Activated naive CD4-positive, alpha-beta T cell treated with anti-CD3 and anti-CD28 coated beads for 36 hours (primary cell): ENCODE data around the gene NT5C3A. TPM values are rescaled to one million over a fixed set of nuclear protein-coding genes. Genes with fewer than 3 reads are reported as not detected.
A peak's percentile ranks its signal among the peaks of the same experiment; 100 is the strongest.
"Not testable (repeated sequence)": the region's sequence is repeated elsewhere in the genome, so short reads cannot be mapped to it uniquely, and the experiment has no call there.

Source experiments
- CTCF ChIA-PET: fragments of 350-600 bp; sonication (Branson Sonifier 250); formaldehyde crosslinking; loops from one replicate; lab custom pipeline; 2021; ENCODE audit warnings: antibody characterized with exemption; lab: Charles Lee
- DNase-seq: peaks from one replicate; pipeline ENCODE4 v3.0.0-alpha.2; 2020
- H3K27ac Mint-ChIP-seq: one replicate; pipeline ENCODE4 v1.8.0; 2021; ENCODE audit warnings: mild to moderate bottlenecking, mixed read lengths
- H3K27me3 Mint-ChIP-seq: one replicate; pipeline ENCODE4 v1.8.0; 2021; ENCODE audit warnings: low read depth, mixed read lengths
- H3K36me3 Mint-ChIP-seq: one replicate; pipeline ENCODE4 v1.8.0; 2021; ENCODE audit warnings: low read depth, mixed read lengths
- H3K4me1 Mint-ChIP-seq: one replicate; pipeline ENCODE4 v1.8.0; 2021; ENCODE audit warnings: low read depth, mixed read lengths
- H3K4me3 Mint-ChIP-seq: one replicate; pipeline ENCODE4 v1.8.0; 2021; ENCODE audit warnings: mild to moderate bottlenecking, moderate library complexity, mixed read lengths
- H3K9me3 Mint-ChIP-seq: one replicate; pipeline ENCODE4 v1.8.0; 2021; ENCODE audit warnings: mixed read lengths
- intact Hi-C: fragments of 100-400 bp; cut with micrococcal nuclease; formaldehyde crosslinking; loops from one replicate; pipeline ENCODE4 v1.15.1; 2023
- total RNA-seq, 2 experiments: library from RNA; stranded (reverse); gene quantifications; one replicate each; pipeline ENCODE4 v1.2.3, GENCODE V29; 2021

Gene NT5C3A
- total RNA-seq, 2 experiments from 2014 or later = 39.5 to 40.9 TPM

DNA sequence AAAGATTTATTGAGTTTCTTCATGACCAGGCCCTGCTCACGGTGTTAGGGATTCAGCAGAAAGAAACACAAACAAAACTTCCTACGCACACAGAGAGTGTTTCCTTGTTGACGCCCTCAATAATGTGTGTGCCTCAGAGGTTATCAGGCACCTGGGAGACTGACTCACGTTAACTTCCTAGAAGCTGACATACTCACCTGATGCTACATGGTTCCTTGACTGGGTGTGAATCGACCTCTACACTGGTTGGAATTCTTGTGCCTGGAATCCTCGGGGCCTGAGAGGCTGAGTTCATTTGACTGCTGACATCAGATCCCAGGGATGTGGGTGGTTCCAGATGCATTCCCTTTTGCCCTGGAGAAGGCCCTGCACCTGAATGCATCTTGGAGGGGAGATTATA is 69.8 kb downstream of the NT5C3A start:
- CTCF ChIA-PET, intact Hi-C loops, H3K36me3 Mint-ChIP-seq, H3K4me3 Mint-ChIP-seq, H3K9me3 Mint-ChIP-seq, H3K27ac Mint-ChIP-seq, H3K27me3 Mint-ChIP-seq: not testable (repeated sequence)
- H3K4me1 Mint-ChIP-seq = peaks cover 17% of the 10 kb centered on the region
- DNase-seq = peak; percentile 12

- DNase-seq, CTCF ChIA-PET, H3K4me3 Mint-ChIP-seq, intact Hi-C loops, H3K36me3 Mint-ChIP-seq, H3K27ac Mint-ChIP-seq, H3K27me3 Mint-ChIP-seq, H3K9me3 Mint-ChIP-seq: not testable (repeated sequence)
- peaks cover 17% of the 10 kb centered on the region for H3K4me1 Mint-ChIP-seq
Observed at GRCh38 chr7:32991975-32992700, 70.4 kb downstream of the NT5C3A start.

DNA sequence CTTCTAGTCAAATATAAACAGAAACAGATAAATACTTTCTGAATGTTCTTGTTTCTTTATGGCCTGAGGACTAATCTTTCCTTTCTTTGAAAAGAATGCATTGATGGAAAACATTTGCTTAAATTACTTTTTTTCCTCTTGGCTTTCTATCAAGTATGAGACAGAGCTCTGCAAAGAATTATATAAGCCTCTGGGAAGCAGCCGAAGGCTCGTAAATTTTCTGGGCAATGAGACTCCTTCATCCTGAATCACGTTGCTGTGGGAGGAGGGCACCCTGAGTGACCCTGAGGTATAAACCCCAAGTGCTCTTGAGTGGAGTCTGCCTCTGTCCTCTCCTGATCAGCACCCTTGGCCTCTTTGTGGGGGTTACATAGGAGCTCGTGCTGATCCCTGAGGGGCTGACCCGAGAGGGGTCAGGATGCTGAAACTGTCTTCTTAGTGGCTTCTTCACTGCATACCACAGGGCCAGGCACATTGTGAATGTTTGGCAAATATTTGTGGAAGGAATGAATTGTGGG is 71.4 kb downstream of the NT5C3A start:
- H3K9me3 Mint-ChIP-seq, CTCF ChIA-PET, DNase-seq, H3K36me3 Mint-ChIP-seq, H3K27ac Mint-ChIP-seq, H3K4me3 Mint-ChIP-seq, intact Hi-C loops, H3K27me3 Mint-ChIP-seq: not testable (repeated sequence)
- peaks cover 17% of the 10 kb centered on the region for H3K4me1 Mint-ChIP-seq

DNA sequence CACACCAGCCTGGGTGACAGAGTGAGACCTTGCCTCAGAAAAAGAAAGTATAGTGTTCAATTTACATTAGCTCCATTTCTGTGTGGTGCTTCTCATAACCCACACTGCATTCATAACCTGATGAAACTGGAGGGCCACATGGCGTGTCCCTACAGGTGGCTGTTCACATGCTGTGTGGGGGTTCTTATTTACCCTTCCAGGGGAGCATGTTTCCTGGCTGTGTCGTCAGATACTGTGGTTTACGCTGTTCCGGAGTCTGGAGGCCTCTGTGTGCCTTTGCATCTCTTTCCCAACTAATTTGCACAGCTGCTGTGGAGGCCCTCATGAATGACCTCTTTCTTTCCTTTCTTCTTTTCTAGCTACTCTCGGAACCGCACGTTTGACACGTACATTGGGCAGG is 74.4 kb downstream of the NT5C3A start:
- intact Hi-C loops, H3K9me3 Mint-ChIP-seq, H3K36me3 Mint-ChIP-seq, CTCF ChIA-PET, H3K27ac Mint-ChIP-seq, H3K4me3 Mint-ChIP-seq, H3K27me3 Mint-ChIP-seq: not testable (repeated sequence)
- peaks cover 14% of the 10 kb centered on the region for H3K4me1 Mint-ChIP-seq
- DNase-seq = peak; percentile 38

- H3K9me3 Mint-ChIP-seq, H3K27me3 Mint-ChIP-seq, H3K4me3 Mint-ChIP-seq, H3K27ac Mint-ChIP-seq, H3K36me3 Mint-ChIP-seq, CTCF ChIA-PET, intact Hi-C loops, H3K4me1 Mint-ChIP-seq, DNase-seq: not testable (repeated sequence)
Observed at GRCh38 chr7:32979902-32980301, 82.7 kb downstream of the NT5C3A start.

DNA sequence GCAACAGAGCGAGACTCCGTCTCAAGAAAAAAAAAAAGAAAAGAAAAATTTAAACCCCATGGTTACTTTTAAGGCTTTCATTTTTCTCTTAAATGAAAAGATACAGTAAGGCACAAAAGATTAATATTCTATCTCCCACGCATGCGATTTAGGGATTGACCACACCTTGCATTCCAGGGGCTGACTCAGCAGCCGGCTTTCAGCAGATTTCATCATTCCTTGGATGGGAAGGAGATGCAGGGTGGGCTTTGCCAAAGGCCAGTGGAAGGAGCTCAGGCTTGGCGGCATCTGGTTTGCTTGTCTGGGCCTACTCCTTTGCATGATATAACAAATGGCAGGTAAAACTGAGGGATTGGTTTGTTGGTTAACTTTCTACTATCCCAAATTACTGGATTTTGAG is 83.3 kb downstream of the NT5C3A start:
- H3K4me1 Mint-ChIP-seq, H3K36me3 Mint-ChIP-seq, intact Hi-C loops, H3K27ac Mint-ChIP-seq, DNase-seq, H3K9me3 Mint-ChIP-seq, H3K27me3 Mint-ChIP-seq, H3K4me3 Mint-ChIP-seq: not testable (repeated sequence)
- CTCF ChIA-PET = interaction anchor here (0.6 kb wide), 1 partner anchor 505 kb away, joined by 5 read pairs; no protein-coding TSS in a partner anchor

DNA sequence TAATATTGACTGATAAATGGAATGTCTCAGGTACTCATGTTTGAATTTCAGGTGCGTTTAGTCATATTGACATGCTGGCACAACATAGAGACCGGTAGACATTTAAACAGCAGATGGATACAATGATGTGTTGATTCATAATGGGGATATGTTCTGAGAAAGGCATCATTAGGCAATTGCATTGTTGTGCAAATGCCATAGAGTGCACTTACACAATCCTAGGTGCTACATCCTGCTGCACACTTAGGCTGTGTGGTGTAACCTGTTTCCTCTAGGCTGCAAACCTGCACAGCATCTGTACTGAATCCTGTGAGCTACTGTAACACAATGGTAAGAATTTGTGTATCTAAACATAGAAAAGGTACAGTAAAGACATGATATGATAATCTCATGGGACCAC is 85.4 kb downstream of the NT5C3A start:
- CTCF ChIA-PET, intact Hi-C loops, H3K4me3 Mint-ChIP-seq, DNase-seq, H3K9me3 Mint-ChIP-seq, H3K27me3 Mint-ChIP-seq, H3K4me1 Mint-ChIP-seq, H3K27ac Mint-ChIP-seq, H3K36me3 Mint-ChIP-seq: not testable (repeated sequence)

- CTCF ChIA-PET, H3K27me3 Mint-ChIP-seq, H3K9me3 Mint-ChIP-seq, H3K4me1 Mint-ChIP-seq, H3K36me3 Mint-ChIP-seq, H3K27ac Mint-ChIP-seq, H3K4me3 Mint-ChIP-seq, intact Hi-C loops, DNase-seq: not testable (repeated sequence)
Observed at GRCh38 chr7:32971967-32972366, 90.6 kb downstream of the NT5C3A start.

DNA sequence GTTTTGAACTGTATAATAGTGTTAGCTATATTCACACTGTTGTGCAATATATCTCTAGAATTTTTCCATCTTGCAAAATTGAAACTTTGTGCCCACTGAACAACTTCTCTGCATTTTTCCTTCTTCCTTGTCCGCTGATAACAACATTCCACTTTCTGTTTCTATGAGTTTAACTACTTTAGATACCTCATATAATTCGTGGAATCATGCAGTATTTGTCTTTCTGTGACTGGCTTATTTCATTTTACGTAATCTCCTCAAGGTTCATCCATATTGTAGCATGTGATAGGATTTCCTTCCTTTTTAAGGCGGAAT is 95.4 kb downstream of the NT5C3A start:
- H3K9me3 Mint-ChIP-seq, H3K36me3 Mint-ChIP-seq, DNase-seq, H3K27me3 Mint-ChIP-seq, H3K4me1 Mint-ChIP-seq, intact Hi-C loops, CTCF ChIA-PET, H3K27ac Mint-ChIP-seq, H3K4me3 Mint-ChIP-seq: not testable (repeated sequence)

GRCh38 chr7:32966489-32967267 is 95.9 kb downstream of the NT5C3A start:
- DNase-seq, H3K27me3 Mint-ChIP-seq, intact Hi-C loops, H3K36me3 Mint-ChIP-seq, H3K4me3 Mint-ChIP-seq, H3K9me3 Mint-ChIP-seq, H3K4me1 Mint-ChIP-seq, H3K27ac Mint-ChIP-seq, CTCF ChIA-PET: not testable (repeated sequence)

GRCh38 chr7:32964461-32965159 is 98.0 kb downstream of the NT5C3A start:
- peaks cover 16% of the 10 kb centered on the region for H3K27me3 Mint-ChIP-seq
- not testable (repeated sequence) for H3K36me3 Mint-ChIP-seq, H3K4me3 Mint-ChIP-seq, H3K27ac Mint-ChIP-seq, H3K9me3 Mint-ChIP-seq, H3K4me1 Mint-ChIP-seq, DNase-seq
- CTCF ChIA-PET = interaction anchor here (0.8 to 2.4 kb wide), 2 partner anchors 90 to 144 kb away, joined by 4 to 7 read pairs; no protein-coding TSS in a partner anchor
- intact Hi-C loops = loop anchor here (1.0 kb wide), 2 partner anchors 86 to 143 kb away; no protein-coding TSS in a partner anchor
